Activated CD4-positive, alpha-beta memory T cell treated with anti-CD3 and anti-CD28 coated beads for 36 hours (primary cell): ENCODE measurements around the gene GTSE1. TPM values are rescaled to one million over a fixed set of nuclear protein-coding genes. Genes with fewer than 3 reads are reported as not detected.

Source experiments
- CTCF ChIA-PET: fragments of 350-600 bp; sonication (Branson Sonifier 250); formaldehyde crosslinking; loops from one replicate; lab custom pipeline; 2021; ENCODE audit warnings: antibody characterized with exemption, inconsistent platforms; lab: Charles Lee
- POLR2A ChIA-PET: fragments of 350-600 bp; sonication (Branson Sonifier 250); formaldehyde crosslinking; loops from one replicate; lab custom pipeline; 2021; ENCODE audit warnings: antibody characterized with exemption; lab: Charles Lee
- DNase-seq: peaks from one replicate; pipeline ENCODE4 v3.0.0-alpha.2; 2020
- H3K27ac Mint-ChIP-seq: one replicate; pipeline ENCODE4 v1.8.0; 2021; ENCODE audit warnings: mixed read lengths
- H3K27me3 Mint-ChIP-seq: one replicate; pipeline ENCODE4 v1.8.0; 2021; ENCODE audit warnings: mixed read lengths
- H3K36me3 Mint-ChIP-seq: one replicate; pipeline ENCODE4 v1.8.0; 2021; ENCODE audit warnings: mixed read lengths
- H3K4me1 Mint-ChIP-seq: one replicate; pipeline ENCODE4 v1.8.0; 2021; ENCODE audit warnings: low read depth, mixed read lengths
- H3K4me3 Mint-ChIP-seq: one replicate; pipeline ENCODE4 v1.8.0; 2021; ENCODE audit warnings: mild to moderate bottlenecking, mixed read lengths
- H3K9me3 Mint-ChIP-seq: one replicate; pipeline ENCODE4 v1.8.0; 2021; ENCODE audit warnings: mixed read lengths
- intact Hi-C: fragments of 100-400 bp; cut with micrococcal nuclease; formaldehyde crosslinking; loops from one replicate; pipeline ENCODE4 v1.15.1; 2023
- total RNA-seq, 2 experiments: library from RNA; stranded (reverse); gene quantifications; one replicate each; pipeline ENCODE4 v1.2.3, GENCODE V29; 2021

The GTSE1 gene
- total RNA-seq, 2 experiments from 2014 or later: 39.9 to 42.6 TPM

DNA sequence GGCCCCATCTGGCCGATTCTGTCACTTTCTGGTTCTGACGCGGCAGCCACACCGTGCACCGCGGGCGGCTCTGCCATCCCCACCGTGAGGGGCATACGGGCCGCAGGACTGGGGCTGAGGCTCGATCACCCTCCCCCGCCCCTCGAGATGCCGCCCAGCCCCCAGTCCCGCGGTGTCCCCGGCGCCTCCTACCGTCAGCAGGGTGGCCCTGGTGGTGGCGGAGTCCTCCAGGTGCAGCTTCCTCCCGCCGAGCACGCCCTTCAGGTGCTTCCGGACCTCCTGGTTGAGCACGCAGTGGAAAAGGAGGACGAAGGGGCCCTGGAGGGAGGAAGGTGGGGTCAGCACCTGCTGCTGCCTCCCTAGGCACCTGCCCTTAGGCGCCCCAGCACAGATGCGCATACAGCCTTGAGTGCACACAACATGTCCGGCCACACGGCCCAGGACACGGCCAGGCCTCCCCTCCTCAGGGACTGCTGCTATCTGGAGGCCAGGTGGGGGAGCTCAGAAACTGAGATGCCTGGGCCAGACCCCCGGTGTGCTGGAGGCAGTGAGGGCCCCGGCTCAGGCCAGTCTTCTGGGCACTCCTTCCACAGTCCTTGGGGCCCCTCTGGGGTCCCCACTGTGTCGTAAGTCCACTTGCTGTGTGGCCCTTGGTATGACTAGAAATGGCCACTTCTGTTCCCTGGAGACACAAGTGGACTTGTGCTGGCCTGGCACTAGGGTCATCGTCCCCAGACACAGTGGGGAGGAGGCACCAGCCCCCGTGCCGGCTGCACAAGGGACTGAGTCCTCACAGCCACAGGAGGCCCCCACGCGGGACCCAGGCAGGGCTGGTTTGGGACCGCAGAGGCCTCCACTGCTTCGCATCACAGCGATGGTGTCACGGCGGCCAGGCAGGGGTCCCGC lies 70.4 kb downstream of the GTSE1 start:
- Mint-ChIP-seq H3K4me1 (peaks cover 13% of the 10 kb centered on the region), H3K27me3 (peaks cover 3% of the 10 kb centered on the region), H3K36me3 (no peaks in the 10 kb centered on the region), H3K9me3 (no peaks in the 10 kb centered on the region), H3K27ac (no peak overlapping the region), H3K4me3 (no peak overlapping the region)
- ChIA-PET CTCF (interaction anchor here (0.5 to 5.4 kb wide), 39 partner anchors 9 to 1000 kb away, joined by 3 to 111 read pairs (median 3); partner anchors contain the start of gene TRMU), POLR2A (no interaction called here)
- no peak for DNase-seq
- intact Hi-C loops: loop anchor here (1.0 kb wide), 1 partner anchor 175 kb away; no protein-coding TSS in a partner anchor

DNA sequence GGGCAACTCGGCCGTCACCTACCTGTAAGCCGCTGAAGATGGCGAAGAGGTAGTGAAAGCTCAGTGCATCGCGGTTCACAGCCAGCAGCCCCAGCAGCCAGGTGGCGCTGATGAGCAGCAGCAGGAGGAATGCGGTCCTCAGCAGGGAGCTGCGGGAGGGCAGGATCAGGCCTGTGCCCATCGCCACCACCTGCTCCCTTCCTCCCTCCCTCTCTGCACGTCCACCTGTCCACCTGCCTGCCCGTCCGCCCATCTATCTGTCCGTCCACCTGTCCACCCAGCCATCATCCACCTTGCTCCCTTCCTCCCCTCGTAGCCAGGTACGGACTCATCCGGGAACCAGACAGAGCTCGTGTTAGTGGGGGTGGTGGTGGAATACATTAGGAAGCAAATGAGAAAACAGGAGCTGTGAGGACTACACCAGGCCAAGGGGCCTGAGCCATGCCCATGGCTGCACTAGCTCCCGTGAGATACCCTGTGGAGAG lies 71.1 kb downstream of the GTSE1 start:
- Mint-ChIP-seq H3K27ac (no peak overlapping the region), H3K9me3 (no peaks in the 10 kb centered on the region), H3K27me3 (peaks cover 4% of the 10 kb centered on the region), H3K4me3 (no peak overlapping the region), H3K4me1 (peaks cover 12% of the 10 kb centered on the region), H3K36me3 (no peaks in the 10 kb centered on the region)
- peak; percentile 78 for DNase-seq
- POLR2A ChIA-PET: no interaction called here
- intact Hi-C loops: loop anchor here (1.0 kb wide), 1 partner anchor 175 kb away; no protein-coding TSS in a partner anchor
- CTCF ChIA-PET: interaction anchor here (0.6 to 5.4 kb wide), 41 partner anchors 8 to 1001 kb away, joined by 3 to 111 read pairs (median 3); partner anchors contain the start of gene TRMU

DNA sequence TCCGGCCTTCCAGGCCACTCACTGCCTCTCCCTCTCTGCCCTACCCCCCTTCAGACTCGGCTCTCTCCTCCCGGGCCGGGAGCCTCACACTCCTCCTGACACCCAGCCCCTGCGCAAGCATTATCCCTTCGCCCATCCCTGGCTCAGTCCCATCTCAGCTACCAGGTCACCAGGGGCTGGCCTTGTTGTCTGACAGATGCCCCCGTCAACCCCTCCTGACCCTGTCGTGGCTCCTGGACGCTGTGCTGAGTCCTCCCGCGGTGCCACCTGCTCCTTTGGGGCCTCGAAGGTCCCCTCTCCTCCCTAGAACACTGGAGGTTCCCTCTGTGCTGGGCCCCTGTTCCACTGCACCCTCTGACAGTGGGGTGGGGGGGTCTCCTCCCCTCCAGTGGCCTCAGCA lies 71.8 kb downstream of the GTSE1 start:
- peaks cover 16% of the 10 kb centered on the region for H3K4me1 Mint-ChIP-seq
- no peak overlapping the region for H3K4me3 Mint-ChIP-seq
- ChIA-PET CTCF (interaction anchor here (0.7 to 5.4 kb wide), 21 partner anchors 10 to 207 kb away, joined by 3 to 111 read pairs (median 4); partner anchors contain the start of gene TRMU), POLR2A (no interaction called here)
- no peaks in the 10 kb centered on the region for H3K36me3 Mint-ChIP-seq
- H3K27me3 Mint-ChIP-seq: peaks cover 8% of the 10 kb centered on the region
- no peaks in the 10 kb centered on the region for H3K9me3 Mint-ChIP-seq
- DNase-seq: no peak
- intact Hi-C loops: no loop called here
- no peak overlapping the region for H3K27ac Mint-ChIP-seq

DNA sequence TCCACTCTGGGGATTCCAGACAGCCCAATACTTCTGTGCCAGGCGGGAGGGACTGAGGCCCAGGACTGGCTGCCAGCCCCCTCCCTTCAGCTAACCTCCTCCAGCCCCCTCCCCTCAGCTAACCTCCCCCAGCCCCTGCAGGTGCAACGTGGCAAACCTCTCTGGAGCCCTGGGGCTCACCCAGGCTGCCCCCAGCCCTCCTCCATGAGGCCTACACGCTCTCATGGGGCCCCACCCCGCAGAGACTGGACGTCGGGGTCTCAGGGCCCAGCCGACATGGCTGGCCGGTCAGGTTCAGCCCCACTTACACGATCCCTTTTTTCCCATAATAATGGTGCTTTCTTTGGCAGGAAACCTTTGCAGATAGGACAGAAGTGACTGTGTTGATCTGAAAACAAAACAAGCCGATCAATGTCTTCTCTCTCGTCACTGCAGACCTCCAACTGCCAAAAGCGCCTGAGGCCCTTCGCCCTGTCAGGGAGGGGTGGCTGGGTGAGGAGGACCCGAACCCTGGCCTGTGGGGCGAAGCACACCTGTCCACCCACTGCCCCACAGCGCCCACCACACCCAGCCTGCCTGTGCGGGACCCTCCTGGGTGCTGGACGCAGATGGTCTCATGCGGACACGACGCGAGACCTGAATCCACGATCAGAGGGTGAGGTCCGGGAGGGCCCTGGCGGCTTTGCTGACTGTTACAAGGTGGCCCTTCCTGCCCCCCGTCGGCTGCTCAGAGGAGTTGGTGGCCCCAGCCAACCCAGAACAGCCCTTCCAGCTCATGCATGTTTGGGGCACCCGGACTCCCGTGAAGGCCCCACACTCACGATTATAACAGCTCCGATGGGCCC lies 72.4 kb downstream of the GTSE1 start:
- H3K4me3 Mint-ChIP-seq: no peak overlapping the region
- intact Hi-C loops: no loop called here
- peaks cover 21% of the 10 kb centered on the region for H3K4me1 Mint-ChIP-seq
- CTCF ChIA-PET: interaction anchor here (5.4 kb wide), 1 partner anchor 172 kb away, joined by 111 read pairs; no protein-coding TSS in a partner anchor
- POLR2A ChIA-PET: no interaction called here
- H3K27me3 Mint-ChIP-seq: peaks cover 8% of the 10 kb centered on the region
- no peaks in the 10 kb centered on the region for H3K9me3 Mint-ChIP-seq
- H3K36me3 Mint-ChIP-seq: no peaks in the 10 kb centered on the region
- DNase-seq: no peak
- no peak overlapping the region for H3K27ac Mint-ChIP-seq

DNA sequence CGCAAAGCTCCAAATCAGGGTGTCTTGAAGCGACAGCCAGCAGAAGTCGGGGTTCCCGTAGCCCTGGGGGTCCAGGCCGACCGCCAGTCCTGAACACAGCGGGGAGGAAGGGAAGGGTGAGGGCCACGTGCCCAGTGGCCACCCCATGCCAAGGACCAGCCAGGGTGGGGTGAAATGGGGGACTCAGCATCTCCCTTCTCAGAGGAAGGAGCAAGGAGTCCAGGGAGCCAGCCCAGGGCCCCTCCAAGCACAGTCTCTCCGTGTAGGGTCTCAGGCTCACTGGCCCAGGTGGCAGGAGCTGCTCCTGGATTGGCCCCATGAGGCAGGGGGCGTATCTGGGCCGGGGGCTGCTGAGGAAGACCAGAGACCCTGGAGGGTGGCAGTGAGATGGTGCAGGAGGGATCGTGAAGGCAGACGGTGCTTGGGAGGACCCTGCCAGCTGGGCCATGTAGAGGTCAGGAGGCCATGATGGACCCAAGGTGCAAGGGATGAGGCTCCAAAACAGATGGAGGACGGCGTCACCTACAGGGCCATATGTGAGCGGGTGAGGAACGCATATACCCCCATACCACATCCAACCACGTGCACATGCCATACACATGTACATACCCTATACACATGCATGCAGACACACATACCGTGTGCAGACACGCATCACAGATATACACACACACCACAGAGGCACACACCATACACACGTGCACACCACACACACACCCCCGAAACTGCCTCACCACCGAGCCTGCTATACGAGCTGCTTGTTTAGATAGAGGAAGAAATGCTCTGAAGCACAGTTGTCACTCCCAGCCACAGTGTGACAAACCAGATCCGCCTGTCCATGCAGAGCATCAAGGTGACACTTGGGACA lies 73.3 kb downstream of the GTSE1 start:
- H3K9me3 Mint-ChIP-seq: no peaks in the 10 kb centered on the region
- H3K4me3 Mint-ChIP-seq: no peak overlapping the region
- ChIA-PET CTCF (interaction anchor here (5.4 kb wide), 1 partner anchor 171 kb away, joined by 111 read pairs; no protein-coding TSS in a partner anchor), POLR2A (no interaction called here)
- H3K4me1 Mint-ChIP-seq: peaks cover 26% of the 10 kb centered on the region
- H3K27me3 Mint-ChIP-seq: peaks cover 8% of the 10 kb centered on the region
- no peak for DNase-seq
- intact Hi-C loops: no loop called here
- peak overlapping the region; percentile 23 for H3K27ac Mint-ChIP-seq
- no peaks in the 10 kb centered on the region for H3K36me3 Mint-ChIP-seq

DNA sequence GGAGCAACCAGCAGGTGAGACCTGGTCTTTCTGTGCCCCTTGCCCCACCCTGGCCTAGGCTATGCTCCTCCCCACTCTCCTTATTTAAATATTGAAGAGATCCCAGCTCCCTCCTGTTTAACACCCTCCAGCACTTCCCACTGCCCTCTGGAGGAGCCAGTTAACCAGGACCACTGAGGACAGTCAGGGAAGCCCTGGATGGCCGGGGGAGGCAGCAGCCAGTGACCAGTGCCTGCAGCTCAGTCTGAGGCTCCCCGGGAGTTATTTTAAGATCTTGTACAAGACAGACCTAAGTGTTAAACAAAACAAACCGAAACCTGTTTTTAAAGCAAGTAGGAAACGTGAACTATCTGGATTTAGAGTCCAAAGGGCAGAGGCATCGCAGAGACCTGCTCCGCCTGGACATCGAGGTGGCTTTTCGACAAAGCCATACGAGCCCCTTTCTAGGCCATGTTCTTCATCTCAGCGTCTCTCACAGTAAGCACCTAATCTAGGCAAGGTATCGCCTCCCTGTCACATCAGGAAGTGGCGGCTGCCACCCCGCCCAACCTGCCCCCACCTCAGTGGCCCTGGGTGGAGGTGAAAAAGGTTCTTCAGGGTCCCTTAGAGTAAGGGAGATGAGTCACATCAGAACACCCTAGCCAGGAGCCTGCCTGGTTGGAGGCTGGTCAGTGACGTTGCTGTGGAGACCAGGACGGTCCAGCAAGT lies 74.1 kb downstream of the GTSE1 start:
- Mint-ChIP-seq H3K27me3 (peaks cover 8% of the 10 kb centered on the region), H3K9me3 (peaks cover 6% of the 10 kb centered on the region), H3K4me1 (peaks cover 26% of the 10 kb centered on the region), H3K4me3 (no peak overlapping the region), H3K27ac (no peak overlapping the region), H3K36me3 (no peaks in the 10 kb centered on the region)
- peak; percentile 12 for DNase-seq
- CTCF ChIA-PET: interaction anchor here (5.4 kb wide), 1 partner anchor 170 kb away, joined by 111 read pairs; no protein-coding TSS in a partner anchor
- intact Hi-C loops: no loop called here
- POLR2A ChIA-PET: no interaction called here

DNA sequence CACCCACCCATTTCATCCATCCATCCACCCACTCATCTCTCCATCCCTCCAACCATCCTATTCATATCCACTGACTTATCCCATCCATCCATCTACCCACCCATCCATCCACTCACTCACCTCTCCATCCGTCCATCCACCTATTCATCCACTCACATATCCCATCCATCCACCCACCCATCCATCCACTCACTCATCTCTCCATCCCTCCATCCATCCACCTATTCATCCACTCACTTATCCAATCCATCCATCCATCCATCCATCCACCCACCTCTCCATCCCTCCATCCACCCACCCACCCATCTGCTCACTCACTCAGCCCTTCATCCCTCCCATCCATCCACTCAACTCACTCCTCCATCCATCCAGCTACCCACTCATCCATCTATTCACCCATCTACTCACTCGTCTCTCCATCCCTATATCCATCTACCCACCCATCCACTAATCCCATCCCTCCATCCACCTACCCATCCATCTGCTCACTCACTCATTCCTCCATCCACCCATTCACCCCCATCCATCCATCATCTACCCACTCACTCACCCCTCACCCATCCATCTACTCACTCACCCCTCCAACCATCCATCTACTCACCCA lies 75.1 kb downstream of the GTSE1 start:
- CTCF ChIA-PET: no interaction called here
- peaks cover 10% of the 10 kb centered on the region for H3K9me3 Mint-ChIP-seq
- intact Hi-C loops: no loop called here
- no peaks in the 10 kb centered on the region for H3K36me3 Mint-ChIP-seq
- H3K4me1 Mint-ChIP-seq: peaks cover 26% of the 10 kb centered on the region
- no peak overlapping the region for H3K27ac Mint-ChIP-seq
- no peak for DNase-seq
- POLR2A ChIA-PET: no interaction called here
- H3K4me3 Mint-ChIP-seq: no peak overlapping the region
- H3K27me3 Mint-ChIP-seq: peaks cover 8% of the 10 kb centered on the region

DNA sequence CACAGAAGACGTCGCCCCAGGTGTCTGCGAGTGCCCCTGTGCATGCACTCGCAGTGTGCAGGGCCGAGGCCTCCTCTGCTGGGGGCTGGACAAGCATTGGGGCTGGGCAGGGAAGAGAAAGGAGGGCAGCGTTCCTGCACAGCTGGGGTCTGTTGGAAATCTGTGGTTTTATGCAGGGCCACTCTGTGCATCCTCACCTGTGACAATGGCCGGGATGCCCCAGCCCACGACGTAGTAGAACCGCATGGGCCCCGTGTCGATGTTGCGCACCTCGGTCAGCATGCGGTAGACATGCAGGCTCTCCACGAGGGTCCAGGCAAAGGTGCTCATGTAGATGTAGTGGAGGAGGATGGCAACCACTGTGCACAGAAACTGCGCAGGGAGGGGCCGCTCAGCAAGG lies 76.0 kb downstream of the GTSE1 start:
- intact Hi-C loops: no loop called here
- POLR2A ChIA-PET: no interaction called here

DNA sequence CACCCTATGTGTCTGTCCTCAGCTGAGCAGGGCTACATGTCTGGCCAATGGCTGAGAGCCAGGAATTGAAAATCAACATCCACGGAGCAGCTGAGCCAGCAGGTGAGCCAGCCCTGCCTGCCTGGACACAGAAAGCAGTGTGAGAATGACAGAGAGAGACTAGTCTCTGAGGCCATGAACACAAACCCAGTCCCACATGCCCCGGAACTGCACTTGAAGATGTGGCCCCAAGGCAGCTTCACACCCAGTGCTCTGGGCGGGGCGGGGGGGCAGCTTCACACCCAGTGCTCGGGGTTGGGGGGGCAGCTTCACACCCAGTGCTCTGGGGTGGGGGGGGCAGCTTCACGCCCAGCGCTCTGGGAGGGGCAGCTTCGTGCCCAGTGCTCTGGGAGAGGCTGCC lies 76.5 kb downstream of the GTSE1 start:
- ChIA-PET POLR2A (no interaction called here), CTCF (no interaction called here)
- Mint-ChIP-seq H3K9me3 (peaks cover 10% of the 10 kb centered on the region), H3K27ac (no peak overlapping the region), H3K4me3 (no peak overlapping the region), H3K36me3 (no peaks in the 10 kb centered on the region), H3K27me3 (peaks cover 8% of the 10 kb centered on the region), H3K4me1 (peaks cover 26% of the 10 kb centered on the region)
- intact Hi-C loops: no loop called here
- DNase-seq: no peak

More for the DNA sequence above, 76.0 kb downstream of the GTSE1 start:
- DNase-seq: no peak
- H3K36me3 Mint-ChIP-seq: no peaks in the 10 kb centered on the region
- CTCF ChIA-PET: no interaction called here
- H3K27ac Mint-ChIP-seq: no peak overlapping the region
- H3K4me3 Mint-ChIP-seq: no peak overlapping the region
- peaks cover 26% of the 10 kb centered on the region for H3K4me1 Mint-ChIP-seq
- peaks cover 8% of the 10 kb centered on the region for H3K27me3 Mint-ChIP-seq
- H3K9me3 Mint-ChIP-seq: peaks cover 10% of the 10 kb centered on the region

DNA sequence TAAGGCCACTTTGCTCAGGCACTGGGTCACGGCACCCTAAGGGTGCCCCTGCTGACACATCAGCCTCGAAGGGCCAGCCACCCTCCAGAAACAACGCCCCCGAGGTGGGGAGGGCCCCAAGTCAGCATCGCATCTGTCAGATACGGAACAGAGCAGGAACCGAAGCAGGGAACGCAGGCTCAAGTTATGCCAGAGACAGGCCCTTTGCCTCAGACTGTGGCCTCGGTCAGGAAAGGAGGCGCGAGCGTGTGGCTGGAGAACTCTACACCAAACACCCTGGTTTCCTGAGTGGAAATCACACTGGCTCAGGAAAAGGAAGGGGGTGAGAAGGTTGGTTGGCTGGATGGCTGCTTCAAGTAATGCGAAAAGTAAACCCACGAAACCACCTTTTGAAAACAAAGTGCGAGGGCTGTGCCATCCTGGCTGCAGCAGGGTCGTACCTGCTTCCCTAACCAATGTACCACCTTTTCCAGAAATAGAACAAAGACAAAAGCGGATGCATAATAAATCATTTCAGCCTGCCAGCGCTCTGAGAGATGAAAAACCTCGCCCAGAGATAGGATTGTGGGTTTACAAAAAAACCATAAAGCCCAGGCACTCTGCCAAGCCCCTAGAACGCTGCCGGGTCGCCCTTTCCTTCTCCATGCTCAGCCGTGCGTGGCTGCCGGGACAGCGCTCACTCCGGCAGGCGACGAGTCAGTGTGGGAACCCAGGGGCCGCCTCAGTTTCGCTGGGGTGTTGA lies 77.4 kb downstream of the GTSE1 start:
- ChIA-PET POLR2A (no interaction called here), CTCF (no interaction called here)
- H3K27me3 Mint-ChIP-seq: peaks cover 8% of the 10 kb centered on the region
- DNase-seq: peak; percentile 27
- no peak overlapping the region for H3K27ac Mint-ChIP-seq
- H3K4me1 Mint-ChIP-seq: peaks cover 26% of the 10 kb centered on the region
- intact Hi-C loops: no loop called here
- H3K36me3 Mint-ChIP-seq: no peaks in the 10 kb centered on the region
- no peak overlapping the region for H3K4me3 Mint-ChIP-seq
- H3K9me3 Mint-ChIP-seq: peaks cover 10% of the 10 kb centered on the region
